Measurements from ENCODE around the gene PRSS23. TPM values are rescaled to one million over a fixed set of nuclear protein-coding genes. Genes with fewer than 3 reads are reported as not detected.

The PRSS23 gene
- total and polyA plus RNA-seq, 3 donors from 2014 or later, result 51.0 to 117 (median 98.9) TPM

DNA sequence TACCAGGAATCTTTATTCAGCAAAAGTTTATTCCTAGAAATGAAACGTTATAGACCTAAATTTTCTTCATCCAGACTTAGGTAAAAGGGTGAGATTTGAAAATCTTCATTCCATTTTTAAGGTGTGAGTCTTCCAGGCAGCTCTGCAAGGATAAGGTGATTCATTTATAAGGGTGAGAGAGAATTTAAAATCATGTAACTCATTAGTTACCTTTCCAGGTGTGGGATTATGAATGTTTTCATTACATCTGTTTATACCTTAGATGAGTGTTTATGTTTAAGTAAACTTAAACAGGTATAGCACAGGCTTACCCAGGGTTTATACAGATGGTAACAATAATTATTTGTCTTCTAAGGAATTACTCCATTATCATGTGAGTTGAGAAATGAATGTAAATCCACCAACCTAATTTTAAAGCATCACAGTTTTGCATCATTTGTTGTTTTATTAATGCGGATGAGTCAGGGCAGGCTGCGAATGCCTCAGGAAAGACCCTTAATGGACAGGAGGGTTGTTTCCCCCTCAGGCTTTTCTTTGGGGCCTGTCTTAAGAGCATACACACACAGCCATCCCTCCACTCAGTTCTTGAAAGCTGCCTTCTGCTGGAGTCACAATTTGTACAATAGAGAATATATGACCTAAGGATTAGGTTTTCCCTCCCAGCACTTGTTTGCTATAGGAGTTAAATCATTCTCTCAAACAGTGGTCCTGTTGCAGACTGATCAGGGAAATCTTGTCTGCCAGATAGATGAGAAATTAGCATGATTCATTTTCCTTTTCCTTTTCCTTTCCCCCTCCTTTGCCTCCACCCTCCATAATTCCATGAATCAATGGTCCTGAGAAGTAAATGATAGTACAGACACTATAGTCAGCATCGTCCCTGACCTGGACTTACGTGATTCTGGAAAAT lies 3.0 kb downstream of the PRSS23 start:
- intact Hi-C loops (cut with DNase I; ENCODE audit: low total_unique reads), result no loop called here
- H3K9me3 ChIP-seq, result no peaks in the 10 kb centered on the region
- no peak overlapping the region for H3K27ac ChIP-seq
- no peak for DNase-seq
- no peaks in the 10 kb centered on the region for H3K27me3 ChIP-seq
- TF ChIP-seq, protein P1, sequence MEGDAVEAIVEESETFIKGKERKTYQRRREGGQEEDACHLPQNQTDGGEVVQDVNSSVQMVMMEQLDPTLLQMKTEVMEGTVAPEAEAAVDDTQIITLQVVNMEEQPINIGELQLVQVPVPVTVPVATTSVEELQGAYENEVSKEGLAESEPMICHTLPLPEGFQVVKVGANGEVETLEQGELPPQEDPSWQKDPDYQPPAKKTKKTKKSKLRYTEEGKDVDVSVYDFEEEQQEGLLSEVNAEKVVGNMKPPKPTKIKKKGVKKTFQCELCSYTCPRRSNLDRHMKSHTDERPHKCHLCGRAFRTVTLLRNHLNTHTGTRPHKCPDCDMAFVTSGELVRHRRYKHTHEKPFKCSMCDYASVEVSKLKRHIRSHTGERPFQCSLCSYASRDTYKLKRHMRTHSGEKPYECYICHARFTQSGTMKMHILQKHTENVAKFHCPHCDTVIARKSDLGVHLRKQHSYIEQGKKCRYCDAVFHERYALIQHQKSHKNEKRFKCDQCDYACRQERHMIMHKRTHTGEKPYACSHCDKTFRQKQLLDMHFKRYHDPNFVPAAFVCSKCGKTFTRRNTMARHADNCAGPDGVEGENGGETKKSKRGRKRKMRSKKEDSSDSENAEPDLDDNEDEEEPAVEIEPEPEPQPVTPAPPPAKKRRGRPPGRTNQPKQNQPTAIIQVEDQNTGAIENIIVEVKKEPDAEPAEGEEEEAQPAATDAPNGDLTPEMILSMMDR (IDR thresholded peaks at IDR 0.05), result no peak
- TF ChIP-seq POLR2A (IDR thresholded peaks at IDR 0.05), result no peak
- H3K4me1 ChIP-seq, result no peaks in the 10 kb centered on the region
- no peak overlapping the region for H3K4me3 ChIP-seq
- 58 to 62% methylated on average over 5 of the region's 5 CpGs for WGBS, 2 donors
- no peaks in the 10 kb centered on the region for H3K36me3 ChIP-seq (ENCODE audit: low read depth, missing control alignments)

DNA sequence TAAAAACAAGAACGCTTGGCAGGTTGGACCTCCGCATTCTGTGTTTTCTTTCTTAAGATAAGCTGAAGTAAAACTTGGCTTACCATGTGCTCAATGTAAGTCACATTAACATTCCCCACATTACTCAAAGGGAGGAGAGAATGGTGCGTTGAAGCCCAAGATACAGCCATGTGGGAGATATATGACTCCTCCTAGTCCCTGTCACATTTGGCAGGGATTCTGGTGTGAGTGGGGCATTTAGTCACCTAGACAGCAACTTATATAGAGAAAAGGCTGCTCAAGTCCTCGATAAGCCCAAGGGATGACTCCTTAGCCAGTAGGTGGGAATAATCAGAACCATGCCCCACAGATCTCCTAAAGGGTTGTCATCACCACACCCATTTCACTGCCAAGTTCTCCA lies 4.6 kb downstream of the PRSS23 start:
- H3K4me1 ChIP-seq, result peaks cover 1% of the 10 kb centered on the region
- intact Hi-C loops (cut with DNase I; ENCODE audit: low total_unique reads), result no loop called here
- TF ChIP-seq, protein P1 (IDR thresholded peaks at IDR 0.05), result no peak
- no peak for TF ChIP-seq POLR2A (IDR thresholded peaks at IDR 0.05)
- 72% methylated on average over 4 of the region's 4 CpGs for WGBS, 2 donors
- no peak for DNase-seq
- H3K27ac ChIP-seq, result no peak overlapping the region
- H3K36me3 ChIP-seq (ENCODE audit: low read depth, missing control alignments), result no peaks in the 10 kb centered on the region
- no peaks in the 10 kb centered on the region for H3K27me3 ChIP-seq
- no peaks in the 10 kb centered on the region for H3K9me3 ChIP-seq
- no peak overlapping the region for H3K4me3 ChIP-seq

DNA sequence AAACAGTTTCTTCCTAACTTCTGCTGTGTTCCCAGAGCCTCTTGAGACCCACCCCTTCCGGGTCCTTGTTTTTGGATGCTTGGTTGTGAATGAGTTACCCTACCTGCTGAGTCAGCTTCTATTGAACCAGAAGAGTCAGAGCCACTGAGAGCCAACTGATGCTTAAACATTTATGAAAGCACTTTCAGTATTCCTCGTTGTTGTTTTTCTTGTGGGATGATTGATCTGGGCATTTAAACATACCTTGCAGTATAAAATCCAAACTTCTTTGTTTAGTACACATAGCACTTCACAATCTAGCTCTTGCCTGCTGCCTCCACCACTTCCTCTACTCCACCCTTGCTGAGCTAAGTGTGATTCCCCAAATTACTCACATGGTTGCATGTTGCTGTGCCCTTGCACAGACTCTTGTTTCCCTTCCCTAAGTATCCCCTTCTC lies 5.5 kb downstream of the PRSS23 start:
- no peak for DNase-seq
- no peaks in the 10 kb centered on the region for H3K36me3 ChIP-seq (ENCODE audit: low read depth, missing control alignments)
- no peak overlapping the region for H3K4me3 ChIP-seq
- H3K27ac ChIP-seq, result no peak overlapping the region
- H3K4me1 ChIP-seq, result peaks cover 6% of the 10 kb centered on the region
- H3K27me3 ChIP-seq, result no peaks in the 10 kb centered on the region
- intact Hi-C loops (cut with DNase I; ENCODE audit: low total_unique reads), result no loop called here
- H3K9me3 ChIP-seq, result no peaks in the 10 kb centered on the region
- TF ChIP-seq POLR2A (IDR thresholded peaks at IDR 0.05), result no peak
- TF ChIP-seq, protein P1 (IDR thresholded peaks at IDR 0.05), result no peak
- WGBS, 2 donors, result 65 to 69% methylated on average over 2 of the region's 2 CpGs

DNA sequence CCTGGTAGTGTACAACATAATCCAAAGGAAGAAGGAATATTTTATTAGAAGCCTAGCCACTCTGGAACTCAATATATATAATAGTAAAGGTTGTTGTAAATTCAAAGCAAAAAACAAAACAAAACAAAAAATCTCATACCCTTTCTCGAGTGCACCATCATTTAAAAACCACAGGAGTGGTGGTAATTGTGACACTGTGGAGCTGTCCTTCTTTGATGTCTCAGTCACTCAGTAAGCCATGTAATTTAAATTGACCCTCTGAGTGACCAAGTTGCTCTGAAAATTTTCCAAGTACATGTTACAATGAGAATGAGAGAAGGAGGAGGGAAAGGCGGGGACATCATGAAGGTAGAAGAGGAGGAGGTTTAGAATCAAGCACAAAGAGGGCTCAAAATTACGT lies 6.6 kb downstream of the PRSS23 start:
- H3K27me3 ChIP-seq, result no peaks in the 10 kb centered on the region
- no peak overlapping the region for H3K4me3 ChIP-seq
- DNase-seq, result no peak
- 78 to 88% methylated on average over 3 of the region's 3 CpGs for WGBS, 2 donors
- no peak overlapping the region for H3K27ac ChIP-seq
- no peak for TF ChIP-seq POLR2A (IDR thresholded peaks at IDR 0.05)
- TF ChIP-seq, protein P1 (IDR thresholded peaks at IDR 0.05), result no peak
- H3K36me3 ChIP-seq (ENCODE audit: low read depth, missing control alignments), result no peaks in the 10 kb centered on the region
- H3K4me1 ChIP-seq, result peaks cover 6% of the 10 kb centered on the region
- no peaks in the 10 kb centered on the region for H3K9me3 ChIP-seq
- intact Hi-C loops (cut with DNase I; ENCODE audit: low total_unique reads), result no loop called here

Data from testis (tissue), 3 donors.